Fibroblast of lung (primary cell): ENCODE results near the gene ZNF423. TPM values are rescaled to one million over a fixed set of nuclear protein-coding genes. Genes with fewer than 3 reads are reported as not detected.

Source experiments
- DNase-seq, 2 donors: peaks; one replicate each; pipeline versions ENCODE4 v3.0.0 to v3.0.0-alpha.2; 2010; ENCODE audit warnings: low read depth in 2 of 2
- H2AFZ ChIP-seq: 2 replicates; pipeline ENCODE4 v1.5.1; 2012; ENCODE audit warnings: low read length, control low read depth, inconsistent platforms
- H3K27ac ChIP-seq: 2 replicates; pipeline ENCODE4 v1.5.1; 2011; ENCODE audit warnings: low read length, control low read depth; ENCODE audit not compliant: insufficient read depth
- H3K27me3 ChIP-seq: 2 replicates; pipeline ENCODE4 v1.5.1; 2011; ENCODE audit warnings: mild to moderate bottlenecking, low read length; ENCODE audit not compliant: control insufficient read depth, insufficient read depth
- H3K36me3 ChIP-seq: 2 replicates; pipeline ENCODE4 v1.5.1; 2011; ENCODE audit warnings: low read length; ENCODE audit not compliant: control insufficient read depth, insufficient read depth
- H3K4me1 ChIP-seq: 2 replicates; pipeline ENCODE4 v1.5.1; 2011; ENCODE audit warnings: low read length; ENCODE audit not compliant: control insufficient read depth, insufficient read depth; ENCODE audit errors: extremely low read depth
- H3K4me2 ChIP-seq: 2 replicates; pipeline ENCODE4 v1.5.1; 2011; ENCODE audit warnings: low read length, control low read depth; ENCODE audit not compliant: insufficient read depth; ENCODE audit errors: extremely low read depth
- H3K4me3 ChIP-seq, 4 experiments: fragments of 200-600 bp in 1 of 4; sonication (generic) in 1 of 4; replicated peaks in 1 of 4; 2 replicates each; pipeline ENCODE4 v1.5.1; 2011 to 2016; ENCODE audit warnings: low read length in 4 of 4, low read depth in 3 of 4, mild to moderate bottlenecking in 3 of 4, control low read depth in 2 of 4, inconsistent platforms in 1 of 4, mixed read lengths in 1 of 4; ENCODE audit not compliant: insufficient read depth in 1 of 4; ENCODE audit errors: control extremely low read depth in 1 of 4
- H3K79me2 ChIP-seq: 2 replicates; pipeline ENCODE4 v1.5.1; 2012; ENCODE audit warnings: mild to moderate bottlenecking, low read length, inconsistent platforms; ENCODE audit not compliant: control insufficient read depth, insufficient read depth
- H3K9ac ChIP-seq: 2 replicates; pipeline ENCODE4 v1.5.1; 2011; ENCODE audit warnings: mild to moderate bottlenecking, low read length, control low read depth; ENCODE audit not compliant: insufficient read depth
- H3K9me3 ChIP-seq: 2 replicates; pipeline ENCODE4 v1.5.1; 2012; ENCODE audit warnings: low read depth, low read length; ENCODE audit not compliant: control insufficient read depth, insufficient read depth
- H4K20me1 ChIP-seq: 2 replicates; pipeline ENCODE4 v1.5.1; 2011; ENCODE audit warnings: low read length; ENCODE audit not compliant: control insufficient read depth, insufficient read depth; ENCODE audit errors: extremely low read depth
- EZH2 ChIP-seq: IDR thresholded peaks from 2 replicates; pipeline ENCODE4 v1.5.1; 2012; ENCODE audit warnings: low read length, control low read depth, mild to moderate bottlenecking; ENCODE audit errors: missing control alignments
- polyA plus RNA-seq, 2 donors: library from polyadenylated mRNA; depleted of rRNA in 1 of 2; stranded (reverse) in 1 of 2; unstranded in 1 of 2; fragments of >200 nt; gene quantifications; 2 replicates each; pipeline ENCODE4 v1.2.1, GENCODE V29; 2011 to 2012; ENCODE audit warnings: missing spikeins in 1 of 2
- total RNA-seq: library from RNA; depleted of rRNA; stranded (reverse); fragments of >200 nt; gene quantifications from 2 replicates; pipeline ENCODE4 v1.2.1, GENCODE V29; 2014
- TF ChIP-seq, protein P1 (sequence below), 2 donors: IDR thresholded peaks in 1 of 2; conservative IDR thresholded peaks in 1 of 2; 1 replicate in 1 of 2; 2 replicates in 1 of 2; pipeline ENCODE4 v1.5.1; 2011 to 2012; ENCODE audit warnings: low read length in 2 of 2, control low read depth in 1 of 2, inconsistent platforms in 1 of 2, low read depth in 1 of 2, mild to moderate bottlenecking in 1 of 2

Gene ZNF423
- total and polyA plus RNA-seq, 2 donors (not counting 1 experiment from before 2014, with no cell fraction given) = 0.07 to 0.17 TPM

DNA sequence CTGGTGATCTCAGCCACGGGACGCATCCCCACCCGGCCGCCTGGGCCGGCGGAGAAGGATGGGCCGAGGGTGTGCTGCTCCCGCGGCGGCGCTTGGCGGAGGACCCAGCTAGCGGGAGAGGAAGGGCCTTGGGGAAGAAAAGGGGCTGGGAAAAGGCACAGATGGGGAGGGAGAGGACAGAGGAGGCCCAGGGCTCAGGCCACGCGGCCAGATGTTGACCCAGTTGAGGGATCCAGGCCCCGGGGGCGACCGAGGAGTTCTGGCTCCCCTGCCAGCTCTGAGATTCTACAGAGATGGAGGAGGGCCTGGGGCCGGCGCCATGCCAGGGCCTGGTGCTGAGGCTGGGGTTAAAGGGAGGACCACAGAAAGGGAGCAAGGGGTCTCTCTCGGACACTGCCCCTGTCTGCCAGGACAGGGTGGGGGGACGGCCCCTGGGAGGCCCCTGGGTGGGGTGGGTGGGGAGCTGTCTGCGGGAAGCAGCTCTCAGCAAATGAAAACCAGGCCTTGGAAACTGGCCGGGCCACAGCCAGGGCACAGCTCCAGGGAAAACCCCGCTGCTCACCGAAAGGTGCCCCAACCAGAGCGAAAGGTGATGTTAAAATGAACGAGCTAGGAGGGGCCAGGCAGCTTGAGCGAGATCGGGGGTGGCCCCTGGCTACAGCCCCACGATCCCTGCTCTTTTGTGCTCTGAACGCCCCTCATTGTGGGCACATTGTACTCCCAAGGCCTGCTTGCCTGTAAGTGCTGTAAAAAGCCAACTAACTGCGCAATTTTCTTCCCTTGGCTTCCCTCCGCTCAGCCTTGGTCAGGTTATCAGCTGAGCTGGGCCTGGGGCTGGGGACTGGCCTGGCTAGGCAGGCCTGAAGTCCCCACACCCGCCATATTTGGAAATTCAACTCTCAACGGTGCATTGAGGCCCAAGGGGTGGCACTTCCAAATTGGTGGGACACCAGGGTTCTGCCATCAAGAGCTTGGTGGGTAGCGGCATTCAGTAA, 191.4 kb downstream of the ZNF423 start:
- no peaks in the 10 kb centered on the region for H3K36me3 ChIP-seq
- no peak overlapping the region for H3K4me3 ChIP-seq
- H3K79me2 ChIP-seq = no peaks in the 10 kb centered on the region
- H3K4me1 ChIP-seq = no peaks in the 10 kb centered on the region
- no peaks in the 10 kb centered on the region for H3K9me3 ChIP-seq
- H2AFZ ChIP-seq = no peak overlapping the region
- no peak overlapping the region for H3K27ac ChIP-seq
- H3K4me2 ChIP-seq = no peak overlapping the region
- no peaks in the 10 kb centered on the region for H3K27me3 ChIP-seq
- DNase-seq = no peak
- TF ChIP-seq EZH2 = no peak
- TF ChIP-seq, protein P1, sequence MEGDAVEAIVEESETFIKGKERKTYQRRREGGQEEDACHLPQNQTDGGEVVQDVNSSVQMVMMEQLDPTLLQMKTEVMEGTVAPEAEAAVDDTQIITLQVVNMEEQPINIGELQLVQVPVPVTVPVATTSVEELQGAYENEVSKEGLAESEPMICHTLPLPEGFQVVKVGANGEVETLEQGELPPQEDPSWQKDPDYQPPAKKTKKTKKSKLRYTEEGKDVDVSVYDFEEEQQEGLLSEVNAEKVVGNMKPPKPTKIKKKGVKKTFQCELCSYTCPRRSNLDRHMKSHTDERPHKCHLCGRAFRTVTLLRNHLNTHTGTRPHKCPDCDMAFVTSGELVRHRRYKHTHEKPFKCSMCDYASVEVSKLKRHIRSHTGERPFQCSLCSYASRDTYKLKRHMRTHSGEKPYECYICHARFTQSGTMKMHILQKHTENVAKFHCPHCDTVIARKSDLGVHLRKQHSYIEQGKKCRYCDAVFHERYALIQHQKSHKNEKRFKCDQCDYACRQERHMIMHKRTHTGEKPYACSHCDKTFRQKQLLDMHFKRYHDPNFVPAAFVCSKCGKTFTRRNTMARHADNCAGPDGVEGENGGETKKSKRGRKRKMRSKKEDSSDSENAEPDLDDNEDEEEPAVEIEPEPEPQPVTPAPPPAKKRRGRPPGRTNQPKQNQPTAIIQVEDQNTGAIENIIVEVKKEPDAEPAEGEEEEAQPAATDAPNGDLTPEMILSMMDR (conservative IDR thresholded peaks at IDR 0.05 in 1 of 2, IDR thresholded peaks at IDR 0.05 in 1 of 2; ENCODE audit: low read depth in 1 of 2, low read length in 2 of 2) = no peak
- no peaks in the 10 kb centered on the region for H4K20me1 ChIP-seq
- H3K9ac ChIP-seq = no peak overlapping the region

DNA sequence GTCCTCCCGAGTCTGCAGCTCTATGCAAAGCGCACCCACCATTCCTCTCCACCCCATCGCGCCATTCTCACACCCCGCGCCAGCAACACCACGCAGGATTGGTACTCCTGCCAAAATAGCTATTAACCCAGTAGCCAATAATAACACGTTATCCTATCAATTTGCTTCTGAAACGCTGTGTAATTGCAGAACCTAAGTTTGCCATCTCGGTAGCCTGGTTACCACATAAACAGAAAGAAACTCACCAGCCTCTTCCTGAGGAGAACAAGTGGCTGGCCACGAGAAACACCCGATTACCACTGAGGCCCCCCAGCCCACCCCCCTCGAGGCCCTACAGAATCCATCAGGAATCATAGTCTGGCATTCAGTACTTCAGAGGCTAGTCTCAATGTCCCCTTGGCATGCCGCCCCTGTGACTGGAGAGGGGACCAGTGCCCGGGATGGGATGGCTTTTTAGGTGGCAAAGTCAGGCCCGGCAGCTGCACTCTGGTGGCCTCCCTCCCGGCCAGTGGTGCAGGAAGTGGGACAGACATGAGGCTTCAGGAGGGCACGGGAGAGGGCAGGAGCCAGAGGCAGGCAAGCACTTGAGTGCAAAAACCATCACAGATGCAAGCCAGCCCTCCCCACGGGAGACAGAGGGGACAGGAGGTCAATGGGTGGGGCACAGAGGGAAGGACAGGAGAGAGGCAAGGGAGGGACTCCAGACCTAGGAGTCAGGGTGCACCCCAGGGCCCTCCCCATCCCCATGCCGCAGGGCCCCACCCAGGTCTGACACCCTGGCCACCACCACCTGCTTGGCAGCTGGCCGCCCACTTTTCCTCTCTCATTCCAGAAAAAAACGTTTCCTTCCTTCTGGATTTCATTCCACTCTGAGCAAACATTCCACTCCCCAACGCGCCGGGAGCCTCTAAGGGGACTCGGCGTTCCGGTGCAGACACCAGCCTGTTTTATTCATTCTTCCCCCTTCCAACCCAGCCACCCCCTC, 192.5 kb downstream of the ZNF423 start:
- DNase-seq = no peak

More for the DNA sequence above, 192.5 kb downstream of the ZNF423 start:
- H3K4me1 ChIP-seq = no peaks in the 10 kb centered on the region
- H3K9ac ChIP-seq = no peak overlapping the region
- H3K4me2 ChIP-seq = no peak overlapping the region
- no peak overlapping the region for H3K27ac ChIP-seq
- H3K79me2 ChIP-seq = no peaks in the 10 kb centered on the region
- H4K20me1 ChIP-seq = no peaks in the 10 kb centered on the region
- no peaks in the 10 kb centered on the region for H3K36me3 ChIP-seq
- H2AFZ ChIP-seq = no peak overlapping the region
- H3K27me3 ChIP-seq = no peaks in the 10 kb centered on the region
- TF ChIP-seq EZH2 = no peak
- TF ChIP-seq, protein P1 (conservative IDR thresholded peaks at IDR 0.05 in 1 of 2, IDR thresholded peaks at IDR 0.05 in 1 of 2; ENCODE audit: low read depth in 1 of 2, low read length in 2 of 2) = no peak
- H3K4me3 ChIP-seq = no peak overlapping the region
- no peaks in the 10 kb centered on the region for H3K9me3 ChIP-seq
